GM18868 (cell line): ENCODE results near the gene EMX1.

Experiments
- ATAC-seq: cut with Tn5 transposase; IDR thresholded peaks from one replicate; pipeline ENCODE4 v1.9.1; 2021; ENCODE audit warnings: mild to moderate bottlenecking, moderate library complexity; ENCODE audit not compliant: unreplicated experiment

Gene EMX1

DNA sequence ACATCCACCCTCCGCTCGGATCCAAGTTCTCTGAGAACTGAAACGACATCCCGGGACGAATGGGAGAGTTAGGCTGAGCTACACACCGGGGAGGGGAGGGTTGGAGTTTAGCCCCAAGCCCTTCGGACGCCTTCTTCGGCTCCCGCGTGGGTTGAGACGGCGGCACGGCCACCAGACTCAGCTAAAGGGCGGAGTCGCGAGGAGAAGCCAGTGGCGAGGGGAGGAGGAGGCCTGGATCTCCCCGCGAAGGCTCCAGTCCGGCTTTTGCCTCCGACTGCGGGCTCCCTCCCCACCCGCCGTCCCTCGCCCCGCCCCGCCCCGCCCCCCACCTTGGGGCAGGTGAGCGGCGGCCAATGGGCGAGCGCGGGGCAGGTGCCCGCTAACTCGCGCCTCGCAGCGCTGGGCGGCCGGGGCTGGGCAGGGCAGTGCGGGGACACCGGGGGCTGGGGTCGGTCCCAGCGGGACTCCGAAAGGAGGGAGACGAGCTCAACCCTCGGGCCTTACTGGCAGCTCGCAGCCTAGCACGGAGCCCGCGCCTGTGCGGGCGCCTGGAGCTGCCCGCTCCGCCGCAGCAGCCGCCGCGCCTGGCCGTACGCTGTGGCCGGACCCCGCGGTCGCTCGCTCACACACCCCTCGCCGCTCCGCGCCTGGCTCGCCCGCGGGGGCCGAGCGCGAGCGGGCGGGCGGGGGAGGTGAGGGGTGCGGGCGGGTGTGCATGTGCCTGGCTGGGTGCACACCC lies at the start of gene EMX1:
Gene EMX1, plus strand, starts transcription at position 382 of the 739 bp plus-strand sequence. Its CDS starts 334 bp downstream, at position 716.
- peak; percentile 47 for ATAC-seq

DNA sequence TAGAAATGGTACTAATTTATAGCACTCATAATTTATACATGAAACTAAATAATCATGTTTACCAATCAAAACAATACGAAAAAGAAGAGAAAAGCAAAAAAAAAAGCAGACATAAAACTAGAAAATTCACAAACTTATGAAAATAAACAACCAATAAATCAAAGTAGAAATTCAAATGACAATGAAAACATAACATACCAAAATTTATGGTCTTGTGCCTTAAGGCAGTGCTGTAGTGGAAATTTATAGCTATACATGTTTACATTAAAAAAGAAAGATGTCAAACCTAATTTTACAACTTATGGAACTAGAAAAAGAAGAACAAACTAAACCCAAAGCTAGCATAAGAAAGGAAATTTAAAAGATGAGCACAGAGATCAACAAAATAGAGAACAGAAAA lies 46.3 kb upstream of the EMX1 start:
- ATAC-seq = no peak

DNA sequence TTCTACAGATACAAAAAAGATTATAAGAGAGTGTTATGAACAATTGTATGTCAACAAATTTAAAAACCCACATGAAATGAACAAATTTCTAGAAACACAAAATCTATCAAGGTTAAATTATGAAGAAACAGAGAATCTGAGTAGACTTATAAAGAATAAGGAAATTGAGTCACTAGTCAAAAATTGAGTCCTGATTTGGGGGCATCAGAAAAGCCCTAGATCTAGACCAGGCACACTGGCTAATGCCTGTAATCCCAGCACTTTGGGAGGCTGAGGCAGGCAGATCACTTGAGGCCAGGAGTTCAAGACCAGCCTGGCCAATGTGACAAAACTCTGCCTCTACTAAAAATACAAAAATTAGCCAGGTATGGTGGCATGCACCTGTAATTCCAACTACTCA lies 45.4 kb upstream of the EMX1 start:
- ATAC-seq = no peak

DNA sequence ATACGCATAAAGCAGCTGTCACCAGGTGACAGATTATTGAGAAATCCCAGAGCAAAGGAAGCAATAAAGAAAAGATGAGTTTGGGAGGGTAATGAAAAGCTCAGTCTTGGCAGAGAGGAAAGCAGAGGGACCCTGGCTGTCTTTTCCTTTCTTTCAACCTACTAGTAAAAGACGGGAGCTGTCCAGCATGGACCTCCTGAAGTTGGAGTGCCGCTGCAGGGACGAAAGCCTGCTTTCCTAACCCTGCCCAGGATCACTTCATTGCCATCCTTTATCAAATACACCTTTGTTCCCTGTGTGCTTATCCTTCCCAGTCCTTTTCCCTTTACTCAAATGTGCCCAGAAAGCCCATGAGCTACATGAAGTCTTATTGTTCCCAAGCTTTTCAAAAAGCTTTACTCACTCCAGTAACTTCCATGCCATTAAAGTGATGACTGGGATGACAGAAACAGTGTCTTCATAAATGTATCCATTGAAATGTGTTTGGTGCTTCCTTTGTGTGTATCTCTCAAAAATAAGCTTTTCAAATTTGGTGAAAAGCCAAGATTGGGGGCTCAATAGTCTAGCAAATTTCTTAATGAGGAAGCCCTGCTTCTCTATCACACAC lies 33.9 kb upstream of the EMX1 start:
- ATAC-seq = no peak

DNA sequence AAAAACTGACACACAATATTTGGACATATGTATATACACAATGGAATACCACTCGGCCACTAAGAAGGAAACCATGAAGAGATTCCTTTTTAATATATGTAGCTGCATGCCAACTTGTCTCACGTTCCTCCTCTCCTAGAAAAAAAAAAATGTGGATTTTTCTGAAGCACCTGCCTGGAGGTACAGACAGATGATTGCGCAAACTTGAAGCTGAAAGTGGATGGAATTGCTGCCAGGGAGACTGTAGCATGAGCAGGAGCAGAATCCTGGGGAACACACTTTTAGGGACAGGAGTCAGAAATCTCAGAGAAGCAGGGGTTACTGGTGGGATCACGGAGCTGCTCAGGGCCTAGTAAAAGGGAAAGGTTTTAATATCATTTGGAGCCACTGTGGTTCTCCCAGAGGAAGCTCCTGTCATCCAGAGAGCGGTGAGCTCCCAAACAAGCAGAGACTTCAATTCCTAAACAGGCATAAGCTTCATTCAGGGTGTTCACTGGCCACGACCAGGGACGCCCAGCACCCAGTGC lies 30.8 kb upstream of the EMX1 start:
- no peak for ATAC-seq

DNA sequence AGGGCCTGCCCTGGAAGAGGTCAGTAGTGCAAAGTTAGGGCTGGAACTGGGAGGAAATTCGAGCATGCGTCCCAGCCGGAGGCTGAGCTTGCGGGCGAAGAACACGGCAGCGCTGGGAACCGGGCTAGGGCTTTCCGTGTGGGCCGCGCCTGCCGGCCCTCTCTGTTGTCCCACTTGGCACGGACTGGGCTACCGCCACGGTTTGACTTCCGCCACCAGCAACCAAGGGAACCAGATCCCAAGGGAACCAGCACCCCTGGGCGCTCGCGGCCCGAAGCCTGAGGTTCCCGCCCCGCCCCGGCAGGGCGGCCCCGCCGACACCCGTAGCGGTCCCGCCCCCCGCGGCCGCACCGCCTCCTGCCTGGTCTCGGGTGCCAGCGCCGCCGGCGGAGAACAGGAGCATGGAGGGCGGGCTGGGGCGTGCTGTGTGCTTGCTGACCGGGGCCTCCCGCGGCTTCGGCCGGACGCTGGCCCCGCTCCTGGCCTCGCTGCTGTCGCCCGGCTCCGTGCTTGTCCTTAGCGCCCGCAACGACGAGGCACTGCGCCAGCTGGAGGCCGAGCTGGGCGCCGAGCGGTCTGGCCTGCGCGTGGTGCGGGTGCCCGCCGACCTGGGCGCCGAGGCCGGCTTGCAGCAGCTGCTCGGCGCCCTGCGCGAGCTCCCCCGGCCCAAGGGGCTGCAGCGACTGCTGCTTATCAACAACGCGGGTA lies 30.1 kb upstream of the EMX1 start, which contains the start of gene SPR:
Gene SPR, plus strand, starts transcription at position 377 of the 708 bp plus-strand sequence. Its CDS starts 25 bp downstream, at position 402.
- ATAC-seq = peak; percentile 93

DNA sequence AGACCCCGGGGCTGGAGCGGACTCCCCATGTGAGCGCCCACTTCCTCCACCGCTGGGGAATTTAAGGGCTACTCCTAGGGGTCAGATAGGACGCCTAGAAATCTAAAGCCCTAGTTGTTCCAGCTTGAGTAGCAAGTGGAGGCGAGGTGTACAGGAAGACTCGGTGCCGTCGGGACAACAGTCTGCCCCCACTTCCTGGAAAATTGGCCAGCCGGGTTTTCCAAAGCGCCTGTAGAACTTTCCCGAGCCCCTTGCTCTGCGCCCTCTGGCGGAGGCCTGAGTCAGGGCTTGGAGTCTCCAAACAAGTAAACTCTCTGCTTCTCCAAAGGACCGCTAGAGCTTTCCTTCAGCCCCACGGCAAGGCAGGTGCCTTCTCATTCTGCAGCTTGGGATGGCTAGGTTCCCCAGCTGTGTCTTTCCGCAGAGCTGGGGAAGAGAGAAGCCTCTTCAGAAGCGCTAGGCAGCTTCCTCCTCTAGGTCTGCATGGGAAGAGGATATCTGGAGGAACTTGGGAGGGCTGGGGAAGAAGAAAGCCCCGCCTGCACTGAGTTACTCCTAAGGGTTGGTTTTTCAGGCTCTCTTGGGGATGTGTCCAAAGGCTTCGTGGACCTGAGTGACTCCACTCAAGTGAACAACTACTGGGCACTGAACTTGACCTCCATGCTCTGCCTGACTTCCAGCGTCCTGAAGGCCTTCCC lies 29.4 kb upstream of the EMX1 start:
- peak; percentile 46 for ATAC-seq

DNA sequence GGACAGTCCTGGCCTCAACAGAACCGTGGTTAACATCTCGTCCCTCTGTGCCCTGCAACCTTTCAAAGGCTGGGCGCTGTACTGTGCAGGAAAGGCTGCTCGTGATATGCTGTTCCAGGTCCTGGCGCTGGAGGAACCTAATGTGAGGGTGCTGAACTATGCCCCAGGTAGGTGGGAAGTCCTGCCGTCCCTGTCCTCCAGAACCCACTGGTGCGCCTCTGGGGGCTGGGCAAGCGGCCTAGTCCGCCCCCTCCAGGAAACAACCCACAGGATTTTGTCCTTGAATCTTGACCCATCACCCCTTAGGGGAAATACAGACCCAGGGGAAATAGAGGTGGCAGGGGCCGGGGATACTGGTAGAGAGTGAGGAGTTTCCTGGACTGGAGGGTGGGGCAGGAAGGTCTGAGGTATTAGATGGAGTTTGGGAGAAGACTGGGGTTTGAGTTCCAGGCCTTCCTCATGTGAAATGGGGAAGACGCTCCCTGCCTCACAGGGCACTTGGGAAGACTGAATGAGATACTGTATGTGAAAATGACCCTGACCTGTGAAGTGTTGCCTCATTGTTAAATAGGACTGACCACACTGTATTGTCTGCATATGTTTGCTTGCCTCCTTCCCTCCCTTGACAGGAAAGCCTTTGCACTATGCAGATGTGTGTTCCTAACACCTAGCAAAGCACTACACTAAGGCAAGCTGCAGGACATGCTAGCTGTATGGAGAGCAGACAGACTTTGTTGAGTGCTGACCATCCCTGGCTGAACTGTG lies 28.7 kb upstream of the EMX1 start:
- ATAC-seq = no peak

DNA sequence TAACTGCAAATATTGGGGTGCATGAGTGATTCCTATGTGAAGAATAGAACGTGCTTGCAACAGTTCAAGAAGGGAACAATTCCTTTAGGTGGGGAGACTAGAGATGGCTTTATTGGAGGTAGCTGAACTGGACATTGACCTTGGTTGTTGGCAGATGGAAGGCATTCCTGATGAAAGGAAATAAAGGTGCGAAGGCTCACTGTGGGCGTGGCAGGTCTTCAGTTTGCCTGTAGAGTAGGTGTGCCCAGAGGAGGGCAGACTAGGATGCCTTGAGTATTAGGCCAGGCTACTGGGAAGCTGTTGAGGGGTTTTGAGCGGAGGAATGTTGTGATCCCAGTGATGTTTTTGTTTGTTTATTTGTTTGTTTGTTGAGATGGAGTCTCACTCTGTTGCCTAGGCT lies 27.3 kb upstream of the EMX1 start:
- ATAC-seq = no peak

DNA sequence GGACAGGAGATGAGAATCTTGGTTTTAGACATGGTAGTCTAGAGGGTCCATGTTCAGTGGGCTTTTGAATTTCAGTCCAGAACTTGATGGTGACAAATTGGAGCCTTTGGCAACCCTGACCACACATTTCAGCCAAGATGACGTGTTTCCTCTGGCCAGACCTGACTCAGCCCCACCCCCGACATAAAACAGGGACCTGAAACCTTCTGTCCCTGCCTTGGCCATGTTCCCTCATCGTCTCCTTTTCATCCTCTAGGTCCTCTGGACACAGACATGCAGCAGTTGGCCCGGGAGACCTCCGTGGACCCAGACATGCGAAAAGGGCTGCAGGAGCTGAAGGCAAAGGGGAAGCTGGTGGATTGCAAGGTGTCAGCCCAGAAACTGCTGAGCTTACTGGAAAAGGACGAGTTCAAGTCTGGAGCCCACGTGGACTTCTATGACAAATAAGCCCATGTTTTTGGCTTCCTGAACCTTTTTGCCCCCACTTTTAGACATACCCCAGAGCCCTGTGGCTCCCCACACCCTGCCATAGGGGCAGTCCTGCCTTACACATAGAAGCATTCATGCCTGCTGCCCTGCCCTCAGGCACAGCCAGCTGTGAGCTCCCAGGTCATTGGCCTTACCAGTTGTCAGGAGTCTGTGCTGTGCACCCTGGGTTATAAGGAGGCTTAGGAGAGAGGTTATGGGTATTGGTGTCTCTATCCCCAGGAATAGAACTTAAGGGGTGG lies 26.1 kb upstream of the EMX1 start:
- ATAC-seq = no peak

DNA sequence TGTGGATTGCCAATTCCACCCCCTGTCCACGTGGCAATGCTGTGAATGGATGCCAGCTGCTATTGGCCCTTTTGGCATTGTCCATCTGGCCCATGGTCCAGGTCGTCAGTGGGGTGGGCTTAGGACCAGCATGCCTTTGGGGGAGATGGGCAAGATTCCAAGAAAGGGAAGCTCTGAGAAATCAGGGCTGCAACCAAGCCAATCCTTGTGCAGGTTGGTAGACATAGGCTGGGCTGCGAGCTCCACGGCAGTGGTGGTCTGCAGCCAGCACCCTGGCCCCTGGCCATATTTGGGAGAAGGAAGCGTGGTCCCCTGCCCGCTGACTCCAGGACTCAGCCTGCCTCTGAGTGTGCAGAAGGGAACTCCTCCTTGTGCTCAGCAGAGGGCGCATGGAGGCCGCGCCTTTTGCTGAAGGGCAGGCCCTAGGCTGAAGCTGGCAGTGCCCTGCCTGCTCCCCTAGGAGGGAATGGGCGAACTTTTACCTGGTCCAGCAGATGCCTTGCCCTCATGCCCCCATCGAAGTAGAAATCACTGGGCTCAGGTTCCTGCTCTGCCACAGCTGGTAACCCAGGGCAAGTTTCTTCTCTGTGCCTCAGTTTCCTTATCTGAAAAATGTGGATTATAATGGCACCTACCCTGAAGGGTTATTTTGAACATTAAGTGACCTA lies 24.7 kb upstream of the EMX1 start:
- ATAC-seq = peak; percentile 63

DNA sequence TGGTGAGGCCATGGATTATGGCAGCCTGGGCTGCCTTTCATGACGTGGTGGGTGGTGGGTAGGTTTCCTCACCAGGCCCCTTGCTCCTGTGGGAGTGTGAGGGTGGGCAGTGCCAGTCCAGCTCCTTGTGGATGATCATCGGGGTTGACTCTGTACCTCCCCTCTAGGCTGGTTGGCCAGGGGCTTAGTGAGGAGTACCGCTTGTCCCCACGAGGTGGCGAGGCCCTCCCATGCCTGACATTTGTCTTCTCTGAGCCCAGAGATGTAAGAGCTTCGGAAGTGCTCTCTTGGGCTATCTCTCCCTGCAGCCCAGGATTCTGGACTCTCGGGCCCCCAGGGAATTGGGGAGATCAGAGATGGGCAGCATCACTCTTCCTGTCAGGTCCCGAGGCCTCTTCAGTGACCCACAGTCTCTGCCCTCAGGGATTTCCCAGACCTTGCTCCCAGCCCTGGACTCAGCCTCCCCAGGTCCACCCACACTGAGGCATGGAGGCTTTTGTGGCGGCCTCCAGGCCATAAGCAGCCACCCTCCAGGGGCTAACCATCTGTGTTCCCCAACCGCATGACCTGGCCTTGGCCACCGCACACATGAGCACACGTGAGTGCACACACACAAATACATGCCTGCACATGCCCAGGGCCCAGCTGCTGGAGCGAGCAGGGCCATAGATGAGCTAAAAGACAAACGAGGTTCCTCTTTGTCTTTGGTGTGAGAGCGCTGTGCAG lies 23.6 kb upstream of the EMX1 start:
- peak; percentile 55 for ATAC-seq

DNA sequence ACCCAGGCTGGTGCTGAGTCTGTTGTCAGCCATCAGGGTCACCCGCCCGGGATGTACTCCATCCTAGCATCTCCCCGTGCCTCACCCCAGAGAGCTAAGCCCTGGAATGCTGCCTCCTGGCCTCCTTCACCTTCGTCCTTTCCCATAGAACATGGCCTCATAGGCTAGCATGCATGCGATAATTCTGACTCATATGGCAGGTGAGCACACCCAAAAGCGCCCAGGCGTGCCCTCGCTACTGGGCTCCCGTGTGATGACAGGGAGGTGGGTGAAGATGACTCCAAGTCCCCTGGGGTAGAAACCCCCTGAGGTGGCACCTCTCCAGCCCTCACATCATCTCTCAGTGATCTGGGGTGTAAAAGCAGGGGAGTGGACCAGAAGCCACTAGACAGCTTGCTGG lies 22.8 kb upstream of the EMX1 start:
- no peak for ATAC-seq

DNA sequence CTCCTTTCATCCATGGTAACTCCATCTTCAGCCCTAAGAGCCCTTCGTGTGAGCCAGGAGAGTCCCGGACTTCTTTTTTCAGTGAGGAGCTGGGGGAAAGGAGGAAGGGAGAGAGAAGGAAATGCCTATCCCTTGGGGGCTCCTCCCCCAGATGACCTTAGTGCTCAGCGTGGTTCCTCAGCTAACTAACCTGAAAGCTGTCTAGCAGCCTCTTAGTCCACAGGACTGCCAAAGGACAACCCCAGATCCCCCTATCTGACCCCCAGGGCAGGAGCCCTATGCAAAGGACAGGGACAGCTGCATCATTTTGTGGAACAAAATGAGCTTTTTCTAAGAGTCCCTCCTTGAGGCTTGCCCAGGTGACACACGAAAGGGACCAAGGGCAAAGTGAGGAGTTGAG lies 22.2 kb upstream of the EMX1 start:
- ATAC-seq = no peak

DNA sequence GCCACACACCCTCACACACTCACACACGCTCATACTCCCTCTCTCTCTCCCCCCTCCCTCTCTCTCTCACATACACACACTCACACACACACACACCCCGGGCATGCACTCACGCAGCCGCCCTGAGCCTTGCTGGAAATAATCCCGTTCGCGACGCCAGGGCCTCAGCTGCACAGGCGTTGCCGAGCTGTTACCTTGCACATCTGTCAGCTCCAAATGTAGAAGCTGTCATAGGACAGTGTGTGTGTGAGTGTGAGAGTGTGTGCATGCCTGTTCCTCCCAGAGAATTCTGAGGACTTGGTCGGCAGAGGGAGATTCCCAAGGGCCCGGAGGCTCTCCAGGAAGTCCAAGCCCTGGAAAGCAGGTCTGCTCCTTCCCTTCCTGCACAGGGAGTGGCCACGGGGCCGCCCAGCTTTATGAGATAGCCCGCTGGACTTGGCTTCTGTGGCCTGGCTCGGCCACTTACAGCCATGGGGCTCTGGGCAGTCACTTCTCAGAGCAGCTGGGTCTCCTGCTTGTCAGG lies 21.5 kb upstream of the EMX1 start:
- ATAC-seq = no peak

DNA sequence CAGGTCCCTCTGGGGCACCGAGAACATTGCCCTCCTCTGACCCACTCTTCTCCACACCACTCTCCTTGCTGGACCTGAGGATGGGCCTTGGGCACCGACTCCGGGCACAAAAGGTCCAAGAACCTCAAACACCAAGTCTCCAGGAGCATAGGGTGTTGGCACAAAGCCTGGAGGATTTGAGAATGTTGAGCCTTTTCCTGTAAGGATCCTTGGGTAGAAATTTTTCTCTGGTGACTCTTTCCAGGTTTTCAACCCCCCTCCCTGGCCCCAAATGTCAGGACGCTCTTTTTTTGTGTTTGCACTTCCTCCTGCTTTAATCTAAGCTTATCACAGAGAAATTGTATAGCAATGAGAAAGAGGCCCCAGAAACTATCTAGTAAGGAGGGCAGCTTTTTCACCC lies 20.9 kb upstream of the EMX1 start:
- no peak for ATAC-seq

DNA sequence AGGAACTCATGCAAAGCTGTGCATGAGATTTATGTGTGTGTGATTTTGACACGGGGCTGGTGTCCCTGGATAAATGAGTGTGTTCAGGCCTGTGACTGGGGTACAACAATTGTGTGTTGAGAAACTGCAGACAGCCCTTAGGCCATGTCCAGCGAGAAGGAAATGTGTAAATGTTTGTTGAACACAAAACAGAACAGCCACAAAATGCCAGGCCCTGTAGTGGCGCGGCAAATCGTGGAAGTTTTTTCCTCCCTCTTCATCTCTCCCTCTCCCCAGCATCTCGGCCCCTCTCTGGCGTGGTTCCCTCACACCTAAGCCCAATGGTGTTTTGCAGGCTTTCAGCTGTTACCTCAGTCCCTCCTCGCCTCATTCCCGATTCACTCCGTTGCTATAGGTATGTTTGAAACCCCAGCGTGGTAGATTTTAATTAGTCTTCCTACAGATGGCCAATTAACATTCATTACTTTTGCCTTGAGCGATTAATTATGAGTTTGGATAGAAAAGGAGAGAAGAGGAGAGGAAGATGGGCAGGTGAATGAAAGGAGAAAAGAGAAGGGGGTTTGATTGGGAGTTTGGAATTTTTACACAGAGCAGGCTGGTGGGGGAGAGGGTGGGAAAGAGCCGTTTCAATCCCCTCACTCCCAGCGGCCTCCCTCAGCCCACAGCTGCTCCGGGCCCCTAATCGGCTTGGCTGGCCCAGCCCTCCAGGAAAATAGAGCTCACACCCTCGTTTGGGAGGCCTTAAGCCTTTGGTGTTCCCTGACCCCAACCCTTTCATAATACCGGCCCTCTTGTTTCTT lies 19.3 kb upstream of the EMX1 start:
- no peak for ATAC-seq

DNA sequence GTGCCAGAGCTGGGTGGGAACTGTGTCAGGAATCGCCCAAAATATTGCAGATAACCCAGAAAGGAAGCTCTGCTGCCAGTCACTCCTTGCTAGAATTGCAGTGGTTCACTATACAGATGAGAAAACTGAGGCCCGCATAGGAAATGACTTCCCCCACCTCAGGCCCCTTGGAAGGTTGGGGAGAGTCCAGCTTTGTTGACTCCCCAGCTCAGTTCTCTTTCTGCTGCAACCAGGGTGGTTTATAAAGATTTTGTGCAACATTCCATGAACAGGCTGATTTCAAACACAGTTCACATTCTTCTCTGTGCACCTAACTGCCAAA lies 18.8 kb upstream of the EMX1 start:
- no peak for ATAC-seq
